ENCODE results near the gene NFX1.

DNA sequence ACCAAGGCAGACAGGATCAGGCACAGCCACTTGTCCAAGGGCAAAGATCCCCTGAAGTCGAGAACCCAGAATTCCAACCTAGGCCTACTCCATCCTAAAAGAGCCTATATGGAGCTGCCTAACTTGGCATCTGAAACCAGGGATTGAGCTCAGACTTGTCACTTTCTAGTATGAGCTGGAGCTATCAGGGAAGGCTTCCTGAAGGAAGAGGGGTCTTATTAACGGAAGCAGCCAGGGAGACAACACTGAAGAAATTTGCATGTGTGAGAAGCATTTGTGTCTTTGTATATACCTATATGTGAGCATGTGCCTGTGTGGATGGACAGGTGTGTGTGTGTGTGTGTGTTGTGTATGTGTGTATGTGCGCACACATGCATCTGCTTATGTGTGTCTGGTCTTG is 116.7 kb downstream of the NFX1 start:
- TF ChIP-seq, protein P1, sequence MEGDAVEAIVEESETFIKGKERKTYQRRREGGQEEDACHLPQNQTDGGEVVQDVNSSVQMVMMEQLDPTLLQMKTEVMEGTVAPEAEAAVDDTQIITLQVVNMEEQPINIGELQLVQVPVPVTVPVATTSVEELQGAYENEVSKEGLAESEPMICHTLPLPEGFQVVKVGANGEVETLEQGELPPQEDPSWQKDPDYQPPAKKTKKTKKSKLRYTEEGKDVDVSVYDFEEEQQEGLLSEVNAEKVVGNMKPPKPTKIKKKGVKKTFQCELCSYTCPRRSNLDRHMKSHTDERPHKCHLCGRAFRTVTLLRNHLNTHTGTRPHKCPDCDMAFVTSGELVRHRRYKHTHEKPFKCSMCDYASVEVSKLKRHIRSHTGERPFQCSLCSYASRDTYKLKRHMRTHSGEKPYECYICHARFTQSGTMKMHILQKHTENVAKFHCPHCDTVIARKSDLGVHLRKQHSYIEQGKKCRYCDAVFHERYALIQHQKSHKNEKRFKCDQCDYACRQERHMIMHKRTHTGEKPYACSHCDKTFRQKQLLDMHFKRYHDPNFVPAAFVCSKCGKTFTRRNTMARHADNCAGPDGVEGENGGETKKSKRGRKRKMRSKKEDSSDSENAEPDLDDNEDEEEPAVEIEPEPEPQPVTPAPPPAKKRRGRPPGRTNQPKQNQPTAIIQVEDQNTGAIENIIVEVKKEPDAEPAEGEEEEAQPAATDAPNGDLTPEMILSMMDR (IDR thresholded peaks at IDR 0.05) = no peak
- no peak for TF ChIP-seq POLR2A (IDR thresholded peaks at IDR 0.05)

All from testis (tissue), 2 donors.